GM20431 (cell line): ENCODE measurements around the gene SPATA13.
"Not testable (repeated sequence)": the region's sequence is repeated elsewhere in the genome, so short reads cannot be mapped to it uniquely, and the experiment has no call there.

ENCODE experiments used
- in situ Hi-C: fragments of 300-500 bp; cut with MseI, MboI; formaldehyde crosslinking; loops from one replicate; pipeline ENCODE4 v1.15.0; 2020; ENCODE audit warnings: low sequenced_read_pairs; ENCODE audit not compliant: unreplicated experiment

SPATA13 gene

GRCh38 chr13:24160458-24161009 is at the start of gene SPATA13:
SPATA13 (plus strand) TSS chr13:24160720; CDS start chr13:24222930, 62,210 bp downstream.
- in situ Hi-C loops: no loop called here

GRCh38 chr13:24112791-24113190 is 47.7 kb upstream of the SPATA13 start:
- in situ Hi-C loops: no loop called here

DNA sequence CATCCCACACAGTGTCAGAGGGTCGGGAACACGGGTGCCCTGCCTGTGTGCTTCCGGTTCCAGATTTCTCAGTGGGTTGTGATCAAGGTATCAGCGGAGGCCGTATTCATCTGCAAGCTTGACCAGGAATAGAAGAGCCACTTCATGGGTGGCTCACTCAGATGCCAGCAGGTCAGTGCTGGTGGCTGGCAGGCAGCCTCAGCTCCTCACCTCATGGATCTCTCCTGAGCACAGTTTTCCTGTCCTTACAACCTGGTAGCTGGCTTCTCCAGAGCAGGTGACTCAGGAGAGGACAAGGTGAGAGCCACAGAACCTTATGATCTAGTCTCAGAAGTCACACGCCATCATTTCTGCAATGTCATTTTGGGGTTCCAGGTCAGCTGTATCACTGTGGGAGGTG is 44.8 kb upstream of the SPATA13 start:
- in situ Hi-C loops: no loop called here

DNA sequence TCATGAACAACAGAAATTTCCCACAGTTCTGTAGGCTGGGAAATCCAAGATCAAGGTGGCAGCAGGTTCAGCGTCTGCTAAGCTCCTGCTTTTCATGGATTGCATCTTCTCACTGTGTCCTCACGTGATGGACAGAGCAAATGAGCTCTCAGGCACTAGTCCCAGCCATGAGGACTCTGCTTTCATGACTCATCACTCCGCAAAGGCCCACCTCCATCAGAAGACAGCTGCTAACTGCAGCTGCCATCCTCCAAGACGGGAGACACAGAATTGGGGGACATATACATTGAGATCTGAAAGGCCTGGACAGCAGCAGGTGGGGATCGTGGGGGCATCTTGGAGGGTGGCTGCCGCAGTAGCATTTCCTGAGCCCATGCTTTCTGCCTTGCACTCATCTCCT is 44.4 kb upstream of the SPATA13 start:
- in situ Hi-C loops: no loop called here

GRCh38 chr13:24118576-24118975 is 41.9 kb upstream of the SPATA13 start:
- in situ Hi-C loops: no loop called here

DNA sequence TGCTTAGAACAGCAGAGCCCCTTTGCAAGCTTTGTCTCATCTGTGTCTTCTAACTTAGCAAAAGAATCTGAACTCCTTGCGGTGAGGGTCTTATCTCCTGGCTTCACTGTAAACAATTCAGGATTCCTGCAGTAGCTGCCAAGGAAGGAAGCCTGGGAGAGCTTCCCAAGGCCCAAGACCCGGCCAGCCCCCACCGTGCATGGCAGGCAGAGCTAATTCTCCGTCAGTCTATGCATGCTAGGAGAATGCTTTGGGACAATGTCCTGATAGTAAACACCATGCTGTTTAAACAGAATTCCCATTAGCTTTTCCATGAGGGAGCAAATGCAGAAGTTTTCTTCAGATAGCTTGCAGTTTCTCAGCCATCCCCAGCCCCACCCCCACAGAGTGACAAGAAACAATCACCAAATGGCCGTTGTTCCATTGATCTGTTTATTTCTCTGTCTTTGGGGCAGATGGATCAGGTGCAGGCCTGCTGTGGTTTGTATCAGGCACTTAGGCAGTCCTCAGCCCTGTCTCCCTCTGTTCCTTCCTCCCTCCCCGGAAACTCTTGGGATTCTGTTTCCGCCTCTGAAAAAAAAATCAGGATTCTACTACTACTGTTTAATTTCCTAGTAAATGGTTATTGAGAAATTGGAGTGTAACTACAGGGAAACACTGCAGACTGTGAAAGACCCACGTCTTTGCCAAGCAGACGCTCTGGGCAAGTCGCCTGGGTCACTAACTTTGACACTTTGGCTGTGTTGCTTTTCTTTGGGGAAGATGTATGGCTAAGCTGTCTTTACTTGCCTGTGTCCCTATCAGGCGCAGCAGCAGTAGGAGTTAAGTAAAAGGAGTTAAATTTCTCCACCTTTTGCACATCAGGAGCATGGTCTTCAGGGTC is 40.7 kb upstream of the SPATA13 start:
- in situ Hi-C loops: no loop called here

DNA sequence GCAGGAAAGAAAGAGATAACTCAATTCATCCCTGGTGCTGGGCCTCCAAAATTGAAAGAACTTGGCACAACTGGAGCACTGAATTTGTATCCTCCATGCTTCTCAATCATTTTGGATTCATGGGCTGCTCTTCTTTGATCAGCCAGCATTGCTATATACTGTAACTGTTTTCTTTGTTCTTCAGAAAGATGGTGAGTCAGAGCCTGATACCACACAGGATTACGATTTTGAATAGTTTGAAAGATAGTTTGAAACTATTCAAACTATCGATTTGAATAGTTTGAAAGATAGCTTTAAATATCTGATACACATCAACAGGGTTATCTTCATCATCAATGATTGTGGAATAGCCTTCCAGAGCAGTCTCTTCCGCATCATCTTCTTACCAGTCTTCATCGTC is 38.5 kb upstream of the SPATA13 start:
- in situ Hi-C loops: not testable (repeated sequence)

DNA sequence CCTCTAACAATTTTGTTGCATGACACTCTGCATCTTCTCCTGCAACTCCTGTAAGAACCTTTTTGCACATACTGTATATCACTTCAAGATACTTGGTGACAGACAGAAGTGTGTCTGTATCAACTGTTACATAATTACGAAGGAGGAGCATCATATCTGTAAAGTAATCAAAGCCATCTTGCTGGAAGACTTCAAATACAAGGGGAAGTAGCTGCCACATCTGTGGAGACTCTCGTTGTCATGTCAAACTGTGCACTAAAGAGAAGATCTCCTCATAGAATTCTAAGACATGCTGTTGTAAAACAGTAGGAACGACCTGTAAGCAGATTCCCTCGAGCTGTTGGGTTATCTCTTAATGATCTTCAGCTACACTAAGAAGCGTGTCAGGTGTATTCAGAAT is 38.0 kb upstream of the SPATA13 start:
- in situ Hi-C loops: no loop called here

- in situ Hi-C loops: no loop called here
These were observed 36.8 kb upstream of the SPATA13 start for GRCh38 chr13:24123761-24124160.

GRCh38 chr13:24124789-24125476 is 35.6 kb upstream of the SPATA13 start:
- in situ Hi-C loops: no loop called here

DNA sequence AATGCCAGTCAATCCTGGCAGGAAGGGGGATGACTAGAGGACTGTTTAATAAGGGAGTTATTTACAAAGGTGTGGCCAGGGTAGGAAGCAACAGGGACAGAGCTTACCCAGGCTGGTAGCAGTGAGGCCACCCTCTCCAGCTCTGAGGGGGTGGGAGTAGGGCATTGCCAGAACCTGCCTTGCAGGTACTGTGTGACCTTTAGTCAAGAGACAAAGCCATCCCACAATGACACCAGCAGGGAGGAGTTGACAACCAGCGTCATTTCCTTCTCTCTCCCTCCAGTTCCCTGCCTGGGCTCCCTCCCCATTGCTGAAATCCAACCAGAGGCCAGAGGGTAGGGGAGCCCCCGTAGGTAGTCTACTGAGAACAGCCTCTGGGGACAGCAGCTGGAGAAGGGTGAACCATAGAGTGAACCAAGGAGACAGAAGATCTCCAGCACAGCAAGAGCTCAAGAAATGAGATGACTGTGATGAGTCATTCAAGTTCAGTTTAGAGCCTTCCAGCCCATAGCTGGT is 33.3 kb upstream of the SPATA13 start:
- in situ Hi-C loops: no loop called here

DNA sequence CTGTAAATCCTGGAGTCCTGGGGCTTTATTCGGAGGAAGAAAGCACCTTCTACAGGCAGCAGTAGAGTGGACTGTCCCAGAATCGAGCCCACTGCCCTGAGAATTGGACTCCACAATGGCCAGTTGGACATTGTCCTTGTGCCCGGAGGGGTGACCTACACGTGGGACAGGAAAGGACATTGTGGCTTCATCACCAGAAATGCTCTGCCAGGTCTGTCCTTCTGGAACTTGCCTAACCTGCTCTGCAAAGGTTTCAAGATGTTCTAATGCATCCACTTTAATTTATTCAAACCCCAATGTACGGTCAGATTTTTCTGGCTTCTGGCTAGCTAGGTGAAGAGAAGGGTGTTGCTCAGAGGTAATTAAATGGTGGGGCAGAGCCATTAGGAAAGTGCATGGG is 32.4 kb upstream of the SPATA13 start:
- in situ Hi-C loops: no loop called here

DNA sequence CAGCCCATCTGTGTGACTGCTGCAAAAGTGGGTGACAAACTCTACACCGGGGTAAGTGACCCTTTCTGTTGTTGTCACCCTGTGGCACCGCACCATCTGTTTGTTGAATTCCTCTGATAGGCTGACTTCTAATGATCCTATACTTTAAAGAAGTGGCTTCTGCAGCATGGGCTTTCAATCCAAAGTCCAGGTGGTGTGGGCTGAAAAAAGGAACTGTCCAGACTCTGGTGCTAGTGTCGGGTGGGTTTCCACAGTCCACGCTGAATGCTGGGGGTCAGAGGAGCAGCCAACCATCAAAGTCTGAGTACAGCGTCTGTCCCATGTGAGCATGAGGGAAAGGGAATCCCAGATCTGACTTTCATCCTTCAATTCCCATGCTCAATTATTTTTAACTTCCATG is 31.6 kb upstream of the SPATA13 start:
- in situ Hi-C loops: no loop called here

- in situ Hi-C loops: no loop called here
These were observed 30.4 kb upstream of the SPATA13 start for GRCh38 chr13:24129914-24130774.

DNA sequence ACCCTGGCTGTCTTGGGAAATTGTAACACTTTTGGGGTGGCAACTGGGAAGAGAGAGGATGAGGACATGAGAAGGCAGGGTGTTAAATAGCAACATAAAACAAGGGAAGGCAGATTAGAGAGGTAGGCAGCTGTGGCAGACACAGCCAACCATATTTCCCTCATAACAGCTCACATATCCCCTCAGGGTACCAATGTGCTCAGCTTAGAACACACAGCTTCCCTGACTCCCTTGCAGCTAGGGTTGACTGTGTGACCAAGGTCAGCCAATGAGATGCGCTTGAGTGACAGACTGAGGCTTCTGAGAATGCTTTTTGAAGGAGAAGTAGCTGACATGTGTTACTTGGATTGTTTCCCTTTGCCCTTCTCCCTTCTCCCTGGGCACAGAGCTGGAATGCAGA is 28.8 kb upstream of the SPATA13 start:
- in situ Hi-C loops: no loop called here

- in situ Hi-C loops: no loop called here
These were observed 27.3 kb upstream of the SPATA13 start for GRCh38 chr13:24133021-24133795.

DNA sequence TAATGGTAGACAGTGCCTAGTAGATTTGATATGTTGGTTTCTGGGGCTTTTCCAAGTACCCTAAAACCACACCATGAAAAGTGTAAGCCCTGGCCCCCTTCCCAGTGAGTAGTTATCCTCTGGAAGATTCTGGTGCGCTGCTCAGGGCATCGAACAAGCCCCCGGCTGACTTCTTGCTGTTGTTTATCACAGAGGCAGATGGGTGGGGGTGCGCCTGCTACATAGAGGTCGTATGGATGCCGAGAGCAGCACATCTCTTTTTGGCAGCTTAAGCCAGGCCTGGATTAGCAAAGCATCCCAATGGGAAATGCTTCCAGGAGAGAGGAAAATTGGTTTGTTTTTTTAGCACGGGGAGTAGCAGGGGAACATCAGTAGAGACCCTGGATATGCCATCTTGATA is 26.3 kb upstream of the SPATA13 start:
- in situ Hi-C loops: no loop called here

DNA sequence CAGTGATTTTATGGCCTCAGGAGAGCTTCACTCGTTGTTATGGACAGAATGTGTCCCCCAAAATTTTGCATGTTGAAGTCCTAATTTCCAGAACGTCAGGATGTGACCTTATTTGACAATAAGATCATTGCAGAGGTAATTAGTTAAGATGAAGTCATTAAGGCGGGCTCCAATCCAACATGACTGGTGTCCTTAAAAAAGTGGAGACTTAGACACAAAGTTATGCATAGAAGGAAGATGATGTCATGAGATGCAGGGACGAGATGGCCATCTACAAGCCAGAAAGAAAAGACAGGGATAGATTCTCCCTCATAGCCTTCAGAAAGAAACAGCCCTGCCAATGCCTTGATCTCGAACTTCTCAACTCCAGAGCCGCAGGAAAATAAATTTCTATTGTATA is 25.8 kb upstream of the SPATA13 start:
- in situ Hi-C loops: no loop called here

DNA sequence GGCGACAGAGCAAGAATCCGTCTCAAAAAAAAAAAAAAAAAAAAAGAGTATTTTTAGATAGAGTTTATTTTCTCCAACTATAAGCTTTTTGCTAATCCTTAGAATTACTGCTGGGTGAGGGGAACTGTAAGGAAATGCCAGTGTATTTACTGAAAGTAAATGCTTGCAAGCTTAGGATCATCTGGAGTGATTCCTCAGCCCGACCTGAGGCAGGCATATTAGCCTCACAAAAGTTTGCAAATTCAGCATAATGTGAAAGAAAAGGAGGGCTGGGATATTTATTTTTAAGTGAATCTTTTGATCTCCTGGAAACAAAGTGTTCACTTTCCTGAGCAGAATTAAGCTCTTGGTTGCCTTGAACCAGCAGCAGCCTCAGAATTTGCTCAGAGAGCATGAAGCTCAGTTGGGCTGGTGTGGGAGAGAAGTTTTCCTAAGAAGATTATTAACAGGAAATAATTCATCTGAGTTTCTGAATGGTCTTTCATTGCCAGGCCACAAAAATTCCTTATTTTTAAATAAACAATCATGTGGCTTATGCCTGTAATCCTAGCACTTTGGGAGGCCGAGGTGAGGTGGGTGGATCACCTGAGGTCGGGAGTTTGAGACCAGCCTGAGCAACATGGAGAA is 24.7 kb upstream of the SPATA13 start:
- in situ Hi-C loops: no loop called here
